GM12878 (cell line): ENCODE measurements around the gene TAGLN. TPM values are rescaled to one million over a fixed set of nuclear protein-coding genes. Genes with fewer than 3 reads are reported as not detected.

Experiments used
- ATAC-seq: fragments of 200-7000 bp; cut with Tn5 transposase; 3 replicates; pipeline ENCODE4 v1.9.1; 2020; ENCODE audit warnings: mild to moderate bottlenecking, moderate library complexity
- BruUV-seq: library from RNA; stranded (reverse); fragments of 400-500 nt; replicated peaks from 2 replicates; lab custom pipeline; 2021; lab: Mats Ljungman, UMichigan
- CTCF ChIA-PET: fragments of 300-600 bp; sonication (Branson Sonifier 250); formaldehyde crosslinking; extraction: SDS; loops from one replicate; lab custom pipeline; 2021; ENCODE audit warnings: inconsistent platforms; lab: Yijun Ruan, JAX
- POLR2A ChIA-PET: fragments of 350-600 bp; formaldehyde crosslinking; extraction: SDS; loops from one replicate; lab custom pipeline; 2021; ENCODE audit warnings: inconsistent platforms; lab: Charles Lee
- RAD21 ChIA-PET: fragments of 300-600 bp; sonication (Branson Sonifier 250); formaldehyde crosslinking; loops from one replicate; lab custom pipeline; 2023; ENCODE audit warnings: antibody characterized with exemption; ENCODE audit not compliant: unreplicated experiment; lab: Charles Lee
- SMC1A ChIA-PET: fragments of 300-600 bp; sonication (Branson Sonifier 250); formaldehyde crosslinking; loops from one replicate; lab custom pipeline; 2023; ENCODE audit not compliant: unreplicated experiment, uncharacterized antibody; lab: Charles Lee
- DNase-seq: peaks from one replicate; pipeline ENCODE4 v3.0.0-alpha.2; 2011; ENCODE audit warnings: low read depth, low spot score
- FAIRE-seq: peaks from 3 replicates; lab custom pipeline; 2011; peaks lifted over from hg19 to GRCh38; lab: Jason Lieb, UNC
- H2AFZ ChIP-seq: 2 replicates; pipeline ENCODE4 v1.6.0; 2011; ENCODE audit warnings: low read depth, low read length, control low read depth; ENCODE audit not compliant: control insufficient read depth
- H3K27ac ChIP-seq: 2 replicates; pipeline ENCODE4 v1.5.1; 2011; ENCODE audit warnings: control low read depth; ENCODE audit not compliant: control insufficient read depth, insufficient read depth
- H3K27me3 ChIP-seq, 2 experiments: replicated peaks in 1 of 2; 2 replicates each; pipeline versions ENCODE4 v1.6.0 to v1.6.1; 2011; ENCODE audit warnings: low read length in 1 of 2; ENCODE audit not compliant: control insufficient read depth in 2 of 2, insufficient read depth in 2 of 2
- H3K36me3 ChIP-seq, 2 experiments: 2 replicates each; pipeline ENCODE4 v1.5.1; 2011; ENCODE audit warnings: low read length in 1 of 2; ENCODE audit not compliant: control insufficient read depth in 2 of 2, insufficient read depth in 2 of 2
- H3K4me1 ChIP-seq: 2 replicates; pipeline ENCODE4 v1.6.1; 2011; ENCODE audit warnings: mild to moderate bottlenecking, low read length, moderate library complexity, mixed read lengths; ENCODE audit not compliant: control insufficient read depth, insufficient read depth
- H3K4me2 ChIP-seq: 2 replicates; pipeline ENCODE4 v1.6.0; 2011; ENCODE audit warnings: control low read depth; ENCODE audit not compliant: control insufficient read depth, insufficient read depth
- H3K4me3 ChIP-seq: fragments of 200-600 bp; sonication (generic); 2 replicates; pipeline ENCODE4 v1.5.1; 2016
- H3K79me2 ChIP-seq: 2 replicates; pipeline ENCODE4 v1.6.0; 2011; ENCODE audit warnings: low read length; ENCODE audit not compliant: control insufficient read depth, insufficient read depth
- H3K9ac ChIP-seq: 2 replicates; pipeline ENCODE4 v1.8.0; 2011; ENCODE audit warnings: low read length, control low read depth, mixed read lengths; ENCODE audit not compliant: control insufficient read depth, insufficient read depth
- H3K9me3 ChIP-seq: replicated peaks from 3 replicates; pipeline ENCODE4 v1.5.1; 2011; ENCODE audit warnings: mild to moderate bottlenecking, low read length; ENCODE audit not compliant: control insufficient read depth, insufficient read depth
- H4K20me1 ChIP-seq: 2 replicates; pipeline ENCODE4 v1.6.0; 2011; ENCODE audit not compliant: control insufficient read depth, insufficient read depth
- SIX5 ChIP-seq: IDR thresholded peaks from 2 replicates; pipeline ENCODE4 v1.6.1; 2011; ENCODE audit warnings: mild to moderate bottlenecking, low read depth, low read length, moderate library complexity; ENCODE audit not compliant: severe bottlenecking
- ZBTB4 ChIP-seq: fragments of 450-650 bp; formaldehyde crosslinking; IDR thresholded peaks from 2 replicates; pipeline ENCODE4 v1.4.0; 2022; ENCODE audit warnings: mild to moderate bottlenecking, moderate library complexity
- WGBS: methylation state at CpG from one replicate; pipeline ENCODE4 v1.1.6; 2016; ENCODE audit warnings: low lambda C conversion rate; ENCODE audit not compliant: insufficient replicate concordance, insufficient coverage; ENCODE audit errors: missing lambda C conversion rate; 5-methylcytosine and 5-hydroxymethylcytosine counted together
- in situ Hi-C: fragments of 300-500 bp; cut with MboI; formaldehyde crosslinking; loops from 9 replicates; pipeline ENCODE4 v1.14.3; 2018; ENCODE audit warnings: mixed read lengths
- intact Hi-C: fragments of 100-400 bp; cut with micrococcal nuclease; formaldehyde crosslinking; loops from one replicate; pipeline ENCODE4 v1.14.2; 2022; ENCODE audit not compliant: unreplicated experiment
- polyA plus RNA-seq, 11 experiments: library from polyadenylated mRNA; depleted of rRNA in 4 of 11; unstranded in 6 of 11; stranded (reverse) in 5 of 11; fragments of >200 nt; fragmentation: Nextera tagmentation in 4 of 11; fragmentation: Illumina TruSeq in 1 of 11; extraction: Ambion mirVana in 4 of 11; extraction: Trizol in 1 of 11; gene quantifications; 1 replicate in 1 of 11; 2 replicates in 10 of 11; pipeline versions ENCODE4 v1.2.1 to v1.2.3, GENCODE V29; 2011 to 2016; ENCODE audit warnings: inconsistent platforms in 2 of 11, missing spikeins in 2 of 11, low read depth in 1 of 11
- total RNA-seq, 4 experiments: library from RNA; depleted of rRNA in 3 of 4; stranded (reverse); fragments of >200 nt in 3 of 4; fragmentation: Illumina TruSeq in 1 of 4; extraction: Trizol in 1 of 4; gene quantifications; 2 replicates each; pipeline versions ENCODE4 v1.2.1 to v1.2.3, GENCODE V29; 2013 to 2021
- TF ChIP-seq, protein P1 (sequence below), 3 experiments: IDR thresholded peaks in 2 of 3; conservative IDR thresholded peaks in 1 of 3; 2 replicates each; pipeline ENCODE4 v1.5.1; 2011; ENCODE audit warnings: low read depth in 3 of 3, low read length in 3 of 3, mild to moderate bottlenecking in 3 of 3, control low read depth in 2 of 3, moderate library complexity in 2 of 3, inconsistent platforms in 1 of 3, mixed read lengths in 1 of 3; ENCODE audit not compliant: control insufficient read depth in 2 of 3, insufficient read depth in 1 of 3; ENCODE audit errors: extremely low read depth in 1 of 3

Gene TAGLN
- total and polyA plus RNA-seq, 10 of the 15 experiments (the other 5 are each of a cell fraction or from before 2014, with no cell fraction given): 0.26 to 4.6 (median 1.7) TPM

- no peaks in the 10 kb centered on the region for H3K27me3 ChIP-seq
- ATAC-seq: no peak
- TF ChIP-seq SIX5: no peak
- no peak for TF ChIP-seq ZBTB4
- TF ChIP-seq, protein P1, sequence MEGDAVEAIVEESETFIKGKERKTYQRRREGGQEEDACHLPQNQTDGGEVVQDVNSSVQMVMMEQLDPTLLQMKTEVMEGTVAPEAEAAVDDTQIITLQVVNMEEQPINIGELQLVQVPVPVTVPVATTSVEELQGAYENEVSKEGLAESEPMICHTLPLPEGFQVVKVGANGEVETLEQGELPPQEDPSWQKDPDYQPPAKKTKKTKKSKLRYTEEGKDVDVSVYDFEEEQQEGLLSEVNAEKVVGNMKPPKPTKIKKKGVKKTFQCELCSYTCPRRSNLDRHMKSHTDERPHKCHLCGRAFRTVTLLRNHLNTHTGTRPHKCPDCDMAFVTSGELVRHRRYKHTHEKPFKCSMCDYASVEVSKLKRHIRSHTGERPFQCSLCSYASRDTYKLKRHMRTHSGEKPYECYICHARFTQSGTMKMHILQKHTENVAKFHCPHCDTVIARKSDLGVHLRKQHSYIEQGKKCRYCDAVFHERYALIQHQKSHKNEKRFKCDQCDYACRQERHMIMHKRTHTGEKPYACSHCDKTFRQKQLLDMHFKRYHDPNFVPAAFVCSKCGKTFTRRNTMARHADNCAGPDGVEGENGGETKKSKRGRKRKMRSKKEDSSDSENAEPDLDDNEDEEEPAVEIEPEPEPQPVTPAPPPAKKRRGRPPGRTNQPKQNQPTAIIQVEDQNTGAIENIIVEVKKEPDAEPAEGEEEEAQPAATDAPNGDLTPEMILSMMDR (IDR thresholded peaks at IDR 0.05 in 2 of 3, conservative IDR thresholded peaks at IDR 0.05 in 1 of 3; ENCODE audit: control insufficient read depth in 2 of 3, extremely low read depth in 1 of 3, insufficient read depth in 1 of 3, low read depth in 3 of 3, low read length in 3 of 3): no peak
- TF ChIP-seq, all 136 proteins: peak for 0
- H3K4me2 ChIP-seq: no peak overlapping the region
- no peak overlapping the region for H2AFZ ChIP-seq
- no TSS peak for BruUV-seq
- H4K20me1 ChIP-seq: no peaks in the 10 kb centered on the region
- no peak overlapping the region for H3K27ac ChIP-seq
- ChIA-PET POLR2A (interaction anchor here (0.6 to 0.8 kb wide), 2 partner anchors 24 to 874 kb away, joined by 3 to 4 read pairs; no protein-coding TSS in a partner anchor), SMC1A (interaction anchor here (1.0 to 1.9 kb wide), 3 partner anchors 8 to 15 kb away, joined by 3 to 4 read pairs (median 3); no protein-coding TSS in a partner anchor), CTCF (interaction anchor here (0.6 kb wide), 1 partner anchor 398 kb away, joined by 3 read pairs; no protein-coding TSS in a partner anchor), RAD21 (no interaction called here)
- peaks cover 6% of the 10 kb centered on the region for H3K79me2 ChIP-seq
- H3K9me3 ChIP-seq: no peaks in the 10 kb centered on the region
- peaks cover 2% of the 10 kb centered on the region for H3K4me1 ChIP-seq
- FAIRE-seq: no peak
- in situ Hi-C loops: no loop called here
- H3K9ac ChIP-seq: no peak overlapping the region
- no peak for DNase-seq
- H3K36me3 ChIP-seq: peaks cover 2 to 5% of the 10 kb centered on the region in 2 experiments; a peak in 3 of 4 replicates
- intact Hi-C loops: no loop called here
- WGBS: 76% methylated on average over 7 of the region's 7 CpGs
- H3K4me3 ChIP-seq: no peak overlapping the region
Measured at GRCh38 chr11:117175104-117175503, 24.1 kb upstream of the TAGLN start.
